Thyroid gland (tissue), 4 donors: ENCODE results near the gene CHST11. TPM values are rescaled to one million over a fixed set of nuclear protein-coding genes. Genes with fewer than 3 reads are reported as not detected.

Experiments
- DNase-seq, 2 donors: peaks; one replicate each; pipeline ENCODE4 v3.0.0-alpha.2; 2019
- H3K27ac ChIP-seq, 3 donors: fragments of 200-600 bp; sonication (generic); 1 replicate in 2 of 3; 2 replicates in 1 of 3; pipeline ENCODE4 v1.5.1; 2016 to 2019; ENCODE audit warnings: mild to moderate bottlenecking in 1 of 3, moderate library complexity in 1 of 3
- H3K27me3 ChIP-seq: fragments of 200-600 bp; sonication (generic); one replicate; pipeline ENCODE4 v1.5.1; 2019
- H3K36me3 ChIP-seq, 2 donors: fragments of 200-600 bp; sonication (generic); one replicate each; pipeline ENCODE4 v1.5.1; 2016 to 2019
- H3K4me1 ChIP-seq, 2 donors: fragments of 200-600 bp; sonication (generic); one replicate each; pipeline ENCODE4 v1.5.1; 2017 to 2019
- H3K4me3 ChIP-seq, 3 donors: fragments of 200-600 bp; sonication (generic); replicated peaks in 1 of 3; 1 replicate in 2 of 3; 2 replicates in 1 of 3; pipeline ENCODE4 v1.5.1; 2016; ENCODE audit warnings: mild to moderate bottlenecking in 1 of 3
- H3K9me3 ChIP-seq: fragments of 200-600 bp; sonication (generic); one replicate; pipeline ENCODE4 v1.5.1; 2017
- CTCF ChIP-seq, 6 experiments: fragments of 200-600 bp in 3 of 6; fragments of 450-650 bp in 3 of 6; sonication (generic) in 3 of 6; IDR thresholded peaks; one replicate each; pipeline ENCODE4 v1.5.1; 2016 to 2019; ENCODE audit warnings: antibody characterized with exemption in 6 of 6, mild to moderate bottlenecking in 2 of 6, inconsistent platforms in 1 of 6, moderate library complexity in 1 of 6
- POLR2A ChIP-seq, 2 donors: fragments of 450-650 bp; IDR thresholded peaks; one replicate each; pipeline ENCODE4 v1.6.1; 2017; ENCODE audit warnings: antibody characterized with exemption in 2 of 2, mild to moderate bottlenecking in 2 of 2, moderate library complexity in 1 of 2
- WGBS, 2 donors: methylation state at CpG; one replicate each; pipeline ENCODE4 v1.1.5; 2017; 5-methylcytosine and 5-hydroxymethylcytosine counted together
- intact Hi-C: fragments of 100-400 bp; cut with DNase I; formaldehyde crosslinking; loops from one replicate; pipeline ENCODE4 v1.15.1; 2023
- total RNA-seq, 4 donors: library from RNA; depleted of rRNA; stranded (reverse); fragments of >200 nt; gene quantifications; one replicate each; pipeline ENCODE4 v1.2.3, GENCODE V29; 2016

CHST11 gene
- total RNA-seq, 4 donors from 2014 or later, result 6.9 to 11.6 (median 8.0) TPM

- Histone ChIP-seq H3K27me3 (no peaks in the 10 kb centered on the region), H3K36me3 (no peaks in the 10 kb centered on the region), H3K9me3 (no peaks in the 10 kb centered on the region), H3K4me3 (no peak overlapping the region), H3K27ac (peak overlapping the region; percentile 8 to 69 (median 25)), H3K4me1 (peaks cover 22 to 40% of the 10 kb centered on the region in 2 donors)
- WGBS, 2 donors, result 33 to 41% methylated on average over 3 of the region's 3 CpGs
- TF ChIP-seq CTCF (IDR thresholded peaks at IDR 0.05) (no peak), POLR2A (IDR thresholded peaks at IDR 0.05) (no peak)
- intact Hi-C loops, result no loop called here
- DNase-seq, result peak; percentile 66 to 71
Measured at GRCh38 chr12:104464899-104465298, 8.2 kb downstream of the CHST11 start.

GRCh38 chr12:104466709-104467345, 10.1 kb downstream of the CHST11 start:
- Histone ChIP-seq H3K36me3 (no peaks in the 10 kb centered on the region), H3K4me3 (no peak overlapping the region), H3K9me3 (no peaks in the 10 kb centered on the region), H3K27me3 (no peaks in the 10 kb centered on the region), H3K4me1 (peaks cover 22 to 28% of the 10 kb centered on the region in 2 donors), H3K27ac (no peak overlapping the region)
- TF ChIP-seq CTCF (IDR thresholded peaks at IDR 0.05), result no peak
- no peak for TF ChIP-seq POLR2A (IDR thresholded peaks at IDR 0.05)
- DNase-seq, result no peak
- intact Hi-C loops, result no loop called here
- 72 to 74% methylated on average over 2 of the region's 2 CpGs for WGBS, 2 donors

- Histone ChIP-seq H3K27me3 (no peaks in the 10 kb centered on the region), H3K4me1 (peaks cover 22 to 28% of the 10 kb centered on the region in 2 donors), H3K36me3 (no peaks in the 10 kb centered on the region), H3K4me3 (no peak overlapping the region), H3K9me3 (no peaks in the 10 kb centered on the region), H3K27ac (no peak overlapping the region)
- TF ChIP-seq CTCF (IDR thresholded peaks at IDR 0.05) (no peak), POLR2A (IDR thresholded peaks at IDR 0.05) (no peak)
- intact Hi-C loops, result no loop called here
- DNase-seq, result no peak
- 78 to 79% methylated on average over 5 of the region's 5 CpGs for WGBS, 2 donors
Measured at GRCh38 chr12:104467346-104467837, 10.6 kb downstream of the CHST11 start.

GRCh38 chr12:104468371-104468770, 11.6 kb downstream of the CHST11 start:
- TF ChIP-seq POLR2A (IDR thresholded peaks at IDR 0.05) (no peak), CTCF (IDR thresholded peaks at IDR 0.05) (no peak)
- H3K4me3 ChIP-seq, result no peak overlapping the region
- H3K36me3 ChIP-seq, result no peaks in the 10 kb centered on the region
- H3K27ac ChIP-seq, result no peak overlapping the region
- WGBS, 2 donors, result 95 to 96% methylated on average over 5 of the region's 5 CpGs
- peaks cover 13 to 22% of the 10 kb centered on the region in 2 donors for H3K4me1 ChIP-seq
- H3K9me3 ChIP-seq, result no peaks in the 10 kb centered on the region
- intact Hi-C loops, result no loop called here
- no peak for DNase-seq
- H3K27me3 ChIP-seq, result no peaks in the 10 kb centered on the region

- Histone ChIP-seq H3K27ac (no peak overlapping the region), H3K27me3 (no peaks in the 10 kb centered on the region), H3K9me3 (no peaks in the 10 kb centered on the region), H3K4me1 (peaks cover 8 to 18% of the 10 kb centered on the region in 2 donors), H3K36me3 (no peaks in the 10 kb centered on the region), H3K4me3 (no peak overlapping the region)
- DNase-seq, result no peak
- WGBS, 2 donors, result 93 to 94% methylated on average over 4 of the region's 4 CpGs
- intact Hi-C loops, result no loop called here
- TF ChIP-seq CTCF (IDR thresholded peaks at IDR 0.05) (no peak), POLR2A (IDR thresholded peaks at IDR 0.05) (no peak)
Measured at GRCh38 chr12:104469066-104469465, 12.3 kb downstream of the CHST11 start.
